HepG2 (cell line): ENCODE data around the gene KRTAP10-10.

Experiments
- ASH2L ChIP-seq: fragments of 300-600, 200-600 bp; sonication (generic); IDR thresholded peaks from 2 replicates; pipeline ENCODE4 v1.7.0; 2017; ENCODE audit warnings: low read depth, mild to moderate bottlenecking, moderate library complexity, mixed read lengths, low read length; ENCODE audit not compliant: insufficient read length
- EZH2 ChIP-seq: conservative IDR thresholded peaks from 2 replicates; pipeline ENCODE4 v1.6.1; 2012; ENCODE audit warnings: mild to moderate bottlenecking, low read depth, low read length, moderate library complexity
- POLR2AphosphoS5 ChIP-seq: IDR thresholded peaks from 2 replicates; pipeline ENCODE4 v1.6.1; 2012; ENCODE audit warnings: low read depth, low read length
- RAD21 ChIP-seq: fragments of 450-650 bp; formaldehyde crosslinking; IDR thresholded peaks from 2 replicates; pipeline ENCODE4 v1.5.0; 2020; ENCODE audit warnings: mild to moderate bottlenecking
- ZNF563 ChIP-seq: sonication (generic); formaldehyde crosslinking; IDR thresholded peaks from 2 replicates; pipeline ENCODE4 v1.8.0; 2022; ENCODE audit warnings: mild to moderate bottlenecking, moderate library complexity, missing genetic modification reagents
- TF ChIP-seq, protein P1 (sequence below): sonication (generic); formaldehyde crosslinking; IDR thresholded peaks from 2 replicates; pipeline ENCODE4 v1.4.0; 2020; ENCODE audit warnings: missing genetic modification reagents, mild to moderate bottlenecking, borderline replicate concordance
- TF ChIP-seq, protein P2 (sequence below): sonication (generic); formaldehyde crosslinking; IDR thresholded peaks from 2 replicates; pipeline ENCODE4 v1.5.0; 2020; ENCODE audit warnings: mild to moderate bottlenecking, missing genetic modification reagents, moderate library complexity

DNA sequence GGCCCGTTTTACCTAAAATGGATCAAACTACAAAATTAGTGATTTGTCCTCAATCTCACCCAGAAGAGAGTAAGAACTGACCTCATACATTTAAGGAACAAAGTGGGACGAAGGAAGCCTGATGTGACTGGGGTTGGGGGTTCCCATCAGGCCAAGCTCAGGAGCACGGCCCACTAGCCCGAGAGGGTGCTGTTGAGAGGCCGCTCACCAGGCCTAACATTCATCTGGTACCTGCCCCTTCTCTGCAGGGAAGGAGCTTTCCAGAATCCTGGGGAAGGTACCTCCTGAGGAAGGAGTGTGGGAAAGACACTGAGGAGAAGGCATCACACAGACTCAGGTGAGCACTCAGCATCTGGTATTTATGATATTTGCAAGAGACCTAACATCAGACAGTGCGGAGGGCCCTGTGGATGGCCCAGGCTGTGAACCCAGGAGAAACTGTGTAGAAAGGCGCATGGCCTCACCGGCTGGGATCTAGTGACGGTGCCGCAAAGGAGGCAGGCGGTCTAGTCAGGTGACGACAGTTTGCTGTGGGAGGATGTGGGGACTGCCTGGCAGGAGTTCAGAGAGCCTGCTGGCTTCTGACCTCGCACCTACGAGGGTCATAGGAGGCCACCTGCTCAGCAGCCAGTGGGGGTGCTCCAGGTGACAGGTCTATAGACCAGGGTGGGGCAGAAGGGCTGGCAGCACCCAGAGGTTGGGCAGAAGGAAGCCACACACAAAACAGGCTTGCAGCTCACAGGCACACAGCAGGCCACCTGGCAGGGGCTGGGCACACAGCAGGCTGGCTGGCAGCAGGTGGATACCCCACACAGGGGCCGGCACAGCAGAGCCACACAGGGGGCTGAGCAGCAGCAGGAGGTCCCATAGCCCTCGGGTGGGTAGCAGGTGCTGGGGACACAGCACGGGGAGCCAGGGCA, 16.8 kb downstream of the KRTAP10-10 start:
- TF ChIP-seq ZNF563 (CRISPR knock-in tag), result no peak
- no peak for TF ChIP-seq RAD21
- TF ChIP-seq POLR2AphosphoS5, result no peak
- TF ChIP-seq, protein P1, sequence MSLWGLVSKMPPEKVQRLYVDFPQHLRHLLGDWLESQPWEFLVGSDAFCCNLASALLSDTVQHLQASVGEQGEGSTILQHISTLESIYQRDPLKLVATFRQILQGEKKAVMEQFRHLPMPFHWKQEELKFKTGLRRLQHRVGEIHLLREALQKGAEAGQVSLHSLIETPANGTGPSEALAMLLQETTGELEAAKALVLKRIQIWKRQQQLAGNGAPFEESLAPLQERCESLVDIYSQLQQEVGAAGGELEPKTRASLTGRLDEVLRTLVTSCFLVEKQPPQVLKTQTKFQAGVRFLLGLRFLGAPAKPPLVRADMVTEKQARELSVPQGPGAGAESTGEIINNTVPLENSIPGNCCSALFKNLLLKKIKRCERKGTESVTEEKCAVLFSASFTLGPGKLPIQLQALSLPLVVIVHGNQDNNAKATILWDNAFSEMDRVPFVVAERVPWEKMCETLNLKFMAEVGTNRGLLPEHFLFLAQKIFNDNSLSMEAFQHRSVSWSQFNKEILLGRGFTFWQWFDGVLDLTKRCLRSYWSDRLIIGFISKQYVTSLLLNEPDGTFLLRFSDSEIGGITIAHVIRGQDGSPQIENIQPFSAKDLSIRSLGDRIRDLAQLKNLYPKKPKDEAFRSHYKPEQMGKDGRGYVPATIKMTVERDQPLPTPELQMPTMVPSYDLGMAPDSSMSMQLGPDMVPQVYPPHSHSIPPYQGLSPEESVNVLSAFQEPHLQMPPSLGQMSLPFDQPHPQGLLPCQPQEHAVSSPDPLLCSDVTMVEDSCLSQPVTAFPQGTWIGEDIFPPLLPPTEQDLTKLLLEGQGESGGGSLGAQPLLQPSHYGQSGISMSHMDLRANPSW (CRISPR knock-in tag), result no peak
- TF ChIP-seq, protein P2, sequence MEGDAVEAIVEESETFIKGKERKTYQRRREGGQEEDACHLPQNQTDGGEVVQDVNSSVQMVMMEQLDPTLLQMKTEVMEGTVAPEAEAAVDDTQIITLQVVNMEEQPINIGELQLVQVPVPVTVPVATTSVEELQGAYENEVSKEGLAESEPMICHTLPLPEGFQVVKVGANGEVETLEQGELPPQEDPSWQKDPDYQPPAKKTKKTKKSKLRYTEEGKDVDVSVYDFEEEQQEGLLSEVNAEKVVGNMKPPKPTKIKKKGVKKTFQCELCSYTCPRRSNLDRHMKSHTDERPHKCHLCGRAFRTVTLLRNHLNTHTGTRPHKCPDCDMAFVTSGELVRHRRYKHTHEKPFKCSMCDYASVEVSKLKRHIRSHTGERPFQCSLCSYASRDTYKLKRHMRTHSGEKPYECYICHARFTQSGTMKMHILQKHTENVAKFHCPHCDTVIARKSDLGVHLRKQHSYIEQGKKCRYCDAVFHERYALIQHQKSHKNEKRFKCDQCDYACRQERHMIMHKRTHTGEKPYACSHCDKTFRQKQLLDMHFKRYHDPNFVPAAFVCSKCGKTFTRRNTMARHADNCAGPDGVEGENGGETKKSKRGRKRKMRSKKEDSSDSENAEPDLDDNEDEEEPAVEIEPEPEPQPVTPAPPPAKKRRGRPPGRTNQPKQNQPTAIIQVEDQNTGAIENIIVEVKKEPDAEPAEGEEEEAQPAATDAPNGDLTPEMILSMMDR (CRISPR knock-in tag), result no peak
- TF ChIP-seq ASH2L, result no peak
- no peak for TF ChIP-seq EZH2
